Breast epithelium (tissue), 3 donors: ENCODE data around the gene PTPRM.

ENCODE experiments used
- CTCF ChIP-seq, 3 donors: fragments of 450-650 bp; IDR thresholded peaks; one replicate each; pipeline ENCODE4 v1.5.1; 2016 to 2017; ENCODE audit warnings: antibody characterized with exemption in 3 of 3, mild to moderate bottlenecking in 3 of 3, moderate library complexity in 3 of 3
- POLR2AphosphoS5 ChIP-seq, 3 donors: sonication (generic); formaldehyde crosslinking; IDR thresholded peaks; one replicate each; pipeline ENCODE4 v1.6.1; 2017; ENCODE audit warnings: antibody characterized with exemption in 3 of 3

- TF ChIP-seq CTCF (IDR thresholded peaks at IDR 0.05) (no peak), POLR2AphosphoS5 (IDR thresholded peaks at IDR 0.05) (no peak)
Measured at GRCh38 chr18:7658701-7659100, 91.6 kb downstream of the PTPRM start.
